Prostate gland (tissue), 2 donors: ENCODE measurements around the gene TRMT2A.

Experiments
- CTCF ChIP-seq, 4 experiments: fragments of 200-600 bp in 2 of 4; fragments of 450-650 bp in 2 of 4; sonication (generic) in 2 of 4; IDR thresholded peaks; 1 replicate in 3 of 4; 2 replicates in 1 of 4; pipeline ENCODE4 v1.5.1; 2016 to 2019; ENCODE audit warnings: antibody characterized with exemption in 4 of 4, mild to moderate bottlenecking in 2 of 4, moderate library complexity in 2 of 4
- POLR2A ChIP-seq: fragments of 450-650 bp; IDR thresholded peaks from one replicate; pipeline ENCODE4 v1.6.1; 2016; ENCODE audit warnings: antibody characterized with exemption, mild to moderate bottlenecking
- POLR2AphosphoS5 ChIP-seq: sonication (generic); formaldehyde crosslinking; IDR thresholded peaks from one replicate; pipeline ENCODE4 v1.6.1; 2017; ENCODE audit warnings: antibody characterized with exemption

GRCh38 chr22:20106205-20106848 lies 10.7 kb downstream of the TRMT2A start:
- TF ChIP-seq CTCF (IDR thresholded peaks at IDR 0.05) (no peak), POLR2A (no peak), POLR2AphosphoS5 (no peak)
